ENCODE results near the gene DOK6. TPM values are rescaled to one million over a fixed set of nuclear protein-coding genes. Genes with fewer than 3 reads are reported as not detected.

Gene DOK6
- total RNA-seq, 1 donor from 2014 or later: not detected

- no peak for DNase-seq
- Mint-ChIP-seq H3K4me3 (no peak overlapping the region), H3K36me3 (ENCODE audit: low read depth) (no peaks in the 10 kb centered on the region), H3K27me3 (no peaks in the 10 kb centered on the region), H3K27ac (no peak overlapping the region), H3K9me3 (no peaks in the 10 kb centered on the region), H3K4me1 (no peaks in the 10 kb centered on the region)
- no peak for TF ChIP-seq CTCF (IDR thresholded peaks at IDR 0.05)
- ATAC-seq (ENCODE audit: low read depth): no peak
- intact Hi-C loops (cut with micrococcal nuclease): no loop called here
- POLR2A ChIA-PET: no interaction called here
- CTCF ChIA-PET: no interaction called here
Observed at GRCh38 chr18:69786427-69786826, 385.7 kb downstream of the DOK6 start.

GRCh38 chr18:69787825-69788547 lies 387.3 kb downstream of the DOK6 start:
- POLR2A ChIA-PET: no interaction called here
- H3K4me1 Mint-ChIP-seq: no peaks in the 10 kb centered on the region
- H3K4me3 Mint-ChIP-seq: no peak overlapping the region
- ATAC-seq (ENCODE audit: low read depth) (no peak), DNase-seq (no peak)
- no peak for TF ChIP-seq CTCF (IDR thresholded peaks at IDR 0.05)
- no peaks in the 10 kb centered on the region for H3K36me3 Mint-ChIP-seq (ENCODE audit: low read depth)
- intact Hi-C loops (cut with micrococcal nuclease): no loop called here
- H3K27me3 Mint-ChIP-seq: no peaks in the 10 kb centered on the region
- peaks cover 3% of the 10 kb centered on the region for H3K9me3 Mint-ChIP-seq
- CTCF ChIA-PET: no interaction called here
- no peak overlapping the region for H3K27ac Mint-ChIP-seq

- DNase-seq (no peak), ATAC-seq (ENCODE audit: low read depth) (no peak)
- H3K9me3 Mint-ChIP-seq: peaks cover 3% of the 10 kb centered on the region
- H3K4me3 Mint-ChIP-seq: no peak overlapping the region
- CTCF ChIA-PET: no interaction called here
- H3K27me3 Mint-ChIP-seq: no peaks in the 10 kb centered on the region
- no peaks in the 10 kb centered on the region for H3K4me1 Mint-ChIP-seq
- POLR2A ChIA-PET: no interaction called here
- intact Hi-C loops (cut with micrococcal nuclease): no loop called here
- no peak overlapping the region for H3K27ac Mint-ChIP-seq
- TF ChIP-seq CTCF (IDR thresholded peaks at IDR 0.05): no peak
- no peaks in the 10 kb centered on the region for H3K36me3 Mint-ChIP-seq (ENCODE audit: low read depth)
Observed at GRCh38 chr18:69789794-69790193, 389.1 kb downstream of the DOK6 start.

GRCh38 chr18:69790649-69791048 lies 390.0 kb downstream of the DOK6 start:
- no peaks in the 10 kb centered on the region for H3K4me1 Mint-ChIP-seq
- DNase-seq (no peak), ATAC-seq (ENCODE audit: low read depth) (no peak)
- no peak overlapping the region for H3K27ac Mint-ChIP-seq
- CTCF ChIA-PET: no interaction called here
- no peak for TF ChIP-seq CTCF (IDR thresholded peaks at IDR 0.05)
- no peaks in the 10 kb centered on the region for H3K36me3 Mint-ChIP-seq (ENCODE audit: low read depth)
- no peak overlapping the region for H3K4me3 Mint-ChIP-seq
- no peaks in the 10 kb centered on the region for H3K27me3 Mint-ChIP-seq
- POLR2A ChIA-PET: no interaction called here
- H3K9me3 Mint-ChIP-seq: peaks cover 3% of the 10 kb centered on the region
- intact Hi-C loops (cut with micrococcal nuclease): no loop called here

GRCh38 chr18:69795791-69796190 lies 395.1 kb downstream of the DOK6 start:
- intact Hi-C loops (cut with micrococcal nuclease): no loop called here
- ATAC-seq (ENCODE audit: low read depth) (no peak), DNase-seq (no peak)
- TF ChIP-seq CTCF (IDR thresholded peaks at IDR 0.05): no peak
- ChIA-PET CTCF (no interaction called here), POLR2A (no interaction called here)
- Mint-ChIP-seq H3K9me3 (peaks cover 3% of the 10 kb centered on the region), H3K4me3 (no peak overlapping the region), H3K27ac (no peak overlapping the region), H3K27me3 (no peaks in the 10 kb centered on the region), H3K4me1 (no peaks in the 10 kb centered on the region), H3K36me3 (ENCODE audit: low read depth) (no peaks in the 10 kb centered on the region)
